Suprapubic skin (tissue), 4 donors: ENCODE measurements around the gene MAP3K20. TPM values are rescaled to one million over a fixed set of nuclear protein-coding genes. Genes with fewer than 3 reads are reported as not detected.
"Not testable (repeated sequence)": the region's sequence is repeated elsewhere in the genome, so short reads cannot be mapped to it uniquely, and the experiment has no call there.

Experiments
- DNase-seq, 2 donors: peaks; one replicate each; pipeline ENCODE4 v3.0.0-alpha.2; 2019; ENCODE audit warnings: low spot score in 2 of 2
- H3K27ac ChIP-seq: fragments of 200-600 bp; sonication (generic); one replicate; pipeline ENCODE4 v1.5.1; 2019
- H3K27me3 ChIP-seq: fragments of 200-600 bp; sonication (generic); one replicate; pipeline ENCODE4 v1.5.1; 2019
- H3K36me3 ChIP-seq: fragments of 200-600 bp; sonication (generic); one replicate; pipeline ENCODE4 v1.5.1; 2019
- H3K4me1 ChIP-seq: fragments of 200-600 bp; sonication (generic); one replicate; pipeline ENCODE4 v1.5.1; 2019
- H3K4me3 ChIP-seq: fragments of 200-600 bp; sonication (generic); one replicate; pipeline ENCODE4 v1.5.1; 2019; ENCODE audit warnings: mild to moderate bottlenecking
- H3K9me3 ChIP-seq: fragments of 200-600 bp; sonication (generic); one replicate; pipeline ENCODE4 v1.5.1; 2019
- CTCF ChIP-seq, 2 donors: fragments of 200-600 bp in 1 of 2; fragments of 450-650 bp in 1 of 2; sonication (generic) in 1 of 2; IDR thresholded peaks; one replicate each; pipeline ENCODE4 v1.5.1; 2016 to 2019; ENCODE audit warnings: antibody characterized with exemption in 2 of 2, mild to moderate bottlenecking in 1 of 2, moderate library complexity in 1 of 2
- EP300 ChIP-seq: sonication (generic); formaldehyde crosslinking; IDR thresholded peaks from one replicate; pipeline ENCODE4 v1.6.1; 2017; ENCODE audit warnings: antibody characterized with exemption
- POLR2A ChIP-seq, 2 donors: fragments of 450-650 bp; IDR thresholded peaks; one replicate each; pipeline ENCODE4 v1.6.1; 2017; ENCODE audit warnings: antibody characterized with exemption in 2 of 2, mild to moderate bottlenecking in 2 of 2, moderate library complexity in 2 of 2
- POLR2AphosphoS5 ChIP-seq, 3 donors: sonication (generic); formaldehyde crosslinking; IDR thresholded peaks; one replicate each; pipeline ENCODE4 v1.6.1; 2017; ENCODE audit warnings: antibody characterized with exemption in 3 of 3
- WGBS: methylation state at CpG from one replicate; pipeline ENCODE4 v1.1.5; 2018; 5-methylcytosine and 5-hydroxymethylcytosine counted together
- total RNA-seq, 4 donors: library from RNA; depleted of rRNA; stranded (reverse); fragments of >200 nt; gene quantifications; one replicate each; pipeline ENCODE4 v1.1.0, GENCODE V29; 2016

The MAP3K20 gene
- total RNA-seq, 4 donors from 2014 or later, result 26.2 to 40.3 (median 33.6) TPM

- peak in 1 of 2 donors; percentile 67 for DNase-seq
These were observed 43.6 kb downstream of the MAP3K20 start for GRCh38 chr2:173119069-173119807.

GRCh38 chr2:173119944-173120343 is 44.3 kb downstream of the MAP3K20 start:
- H3K4me1 ChIP-seq, result peaks cover 23% of the 10 kb centered on the region
- H3K9me3 ChIP-seq, result no peaks in the 10 kb centered on the region
- DNase-seq, result no peak
- H3K4me3 ChIP-seq, result no peak overlapping the region
- 60% methylated on average over 2 of the region's 2 CpGs for WGBS
- no peaks in the 10 kb centered on the region for H3K36me3 ChIP-seq
- no peaks in the 10 kb centered on the region for H3K27me3 ChIP-seq
- no peak overlapping the region for H3K27ac ChIP-seq
- no peak for TF ChIP-seq POLR2AphosphoS5 (IDR thresholded peaks at IDR 0.05)
- no peak for TF ChIP-seq EP300
- TF ChIP-seq CTCF (IDR thresholded peaks at IDR 0.05), result no peak
- TF ChIP-seq POLR2A (IDR thresholded peaks at IDR 0.05), result no peak

More at GRCh38 chr2:173119069-173119807, 43.6 kb downstream of the MAP3K20 start:
- Histone ChIP-seq H3K27me3 (no peaks in the 10 kb centered on the region), H3K4me1 (peaks cover 15% of the 10 kb centered on the region), H3K27ac (no peak overlapping the region), H3K4me3 (no peak overlapping the region), H3K36me3 (no peaks in the 10 kb centered on the region), H3K9me3 (no peaks in the 10 kb centered on the region)
- 54% methylated on average over 5 of the region's 5 CpGs for WGBS
- no peak for TF ChIP-seq EP300
- TF ChIP-seq POLR2AphosphoS5 (IDR thresholded peaks at IDR 0.05), result peak in 1 of 3 donors; percentile 30

- DNase-seq, result no peak
- H3K27ac ChIP-seq, result no peak overlapping the region
- 97% methylated on average over 1 of the region's 1 CpG for WGBS
- TF ChIP-seq EP300 (no peak), POLR2AphosphoS5 (IDR thresholded peaks at IDR 0.05) (no peak), CTCF (IDR thresholded peaks at IDR 0.05) (no peak), POLR2A (IDR thresholded peaks at IDR 0.05) (no peak)
- H3K36me3 ChIP-seq, result no peaks in the 10 kb centered on the region
- H3K4me3 ChIP-seq, result no peak overlapping the region
- H3K9me3 ChIP-seq, result no peaks in the 10 kb centered on the region
- peaks cover 23% of the 10 kb centered on the region for H3K4me1 ChIP-seq
- no peaks in the 10 kb centered on the region for H3K27me3 ChIP-seq
These were observed 47.3 kb downstream of the MAP3K20 start for GRCh38 chr2:173122936-173123335.

GRCh38 chr2:173124441-173124840 is 48.8 kb downstream of the MAP3K20 start:
- Histone ChIP-seq H3K4me1 (peaks cover 20% of the 10 kb centered on the region), H3K27me3 (no peaks in the 10 kb centered on the region), H3K4me3 (no peak overlapping the region), H3K27ac (no peak overlapping the region), H3K36me3 (no peaks in the 10 kb centered on the region), H3K9me3 (no peaks in the 10 kb centered on the region)
- 81% methylated on average over 2 of the region's 3 CpGs for WGBS
- TF ChIP-seq POLR2A (IDR thresholded peaks at IDR 0.05), result no peak
- TF ChIP-seq CTCF (IDR thresholded peaks at IDR 0.05), result no peak
- no peak for DNase-seq

GRCh38 chr2:173126819-173127218 is 51.2 kb downstream of the MAP3K20 start:
- H3K36me3 ChIP-seq, result no peaks in the 10 kb centered on the region
- peaks cover 30% of the 10 kb centered on the region for H3K4me1 ChIP-seq
- DNase-seq, result no peak
- H3K4me3 ChIP-seq, result no peak overlapping the region
- H3K27ac ChIP-seq, result no peak overlapping the region
- no peaks in the 10 kb centered on the region for H3K27me3 ChIP-seq
- TF ChIP-seq POLR2A (IDR thresholded peaks at IDR 0.05) (no peak), EP300 (no peak), POLR2AphosphoS5 (IDR thresholded peaks at IDR 0.05) (no peak), CTCF (IDR thresholded peaks at IDR 0.05) (no peak)
- no peaks in the 10 kb centered on the region for H3K9me3 ChIP-seq
- WGBS, result 77% methylated on average over 1 of the region's 1 CpG

- H3K27ac ChIP-seq, result not testable (repeated sequence)
- peaks cover 30% of the 10 kb centered on the region for H3K4me1 ChIP-seq
- 92% methylated on average over 5 of the region's 5 CpGs for WGBS
These were observed 52.5 kb downstream of the MAP3K20 start for GRCh38 chr2:173128132-173128531.

More at GRCh38 chr2:173128132-173128531, 52.5 kb downstream of the MAP3K20 start:
- DNase-seq, H3K36me3 ChIP-seq, H3K27me3 ChIP-seq, H3K9me3 ChIP-seq, H3K4me3 ChIP-seq: not testable (repeated sequence)
